NCI-H226 (cell line): ENCODE data around the gene CD2AP.
A peak's percentile ranks its signal among the peaks of the same experiment; 100 is the strongest.

Experiments used
- DNase-seq: peaks from one replicate; pipeline ENCODE4 v3.0.0-alpha.2; 2015

The CD2AP gene

GRCh38 chr6:47648031-47648430 lies 170.4 kb downstream of the CD2AP start:
- DNase-seq = no peak

DNA sequence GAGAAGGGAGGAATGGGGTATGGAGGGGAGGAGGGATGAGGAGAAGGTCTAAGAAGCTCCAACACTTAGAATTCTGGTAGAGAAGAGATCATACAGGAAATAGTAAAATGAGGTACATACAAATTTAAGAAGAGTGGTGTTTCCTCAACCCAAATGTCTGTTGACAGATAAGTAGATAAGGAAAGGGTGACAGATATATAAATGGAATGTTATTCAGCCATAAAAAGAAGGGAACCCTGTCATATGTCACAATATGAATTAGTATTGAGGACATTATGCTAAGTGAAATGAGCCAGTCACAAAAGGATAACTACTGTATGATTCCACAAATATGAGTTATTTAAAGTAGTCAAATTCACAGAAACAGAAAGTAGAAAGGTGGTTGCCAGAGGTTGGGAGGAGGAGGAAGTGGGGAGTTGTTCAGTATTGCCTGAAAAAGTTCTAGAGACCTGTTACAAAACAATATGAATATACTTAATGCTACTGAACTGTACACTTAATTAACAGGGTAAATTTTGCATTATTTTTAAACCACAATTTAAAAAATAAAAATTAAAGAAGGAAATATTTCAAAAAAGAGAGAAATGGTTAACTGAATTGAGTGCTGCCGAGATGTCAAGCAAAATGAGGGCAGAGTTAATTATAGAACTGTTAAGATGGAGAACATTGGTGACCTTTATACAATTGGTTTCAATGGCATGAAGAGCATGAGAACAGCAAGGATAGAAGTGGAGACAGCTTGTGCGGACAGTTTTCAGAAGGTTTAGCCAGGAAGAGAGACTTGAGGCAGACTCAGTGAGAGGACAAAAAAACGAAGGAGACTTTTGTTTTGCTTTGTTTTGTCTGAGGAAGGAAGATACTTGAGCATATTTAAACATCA lies 173.2 kb downstream of the CD2AP start:
- DNase-seq = no peak

DNA sequence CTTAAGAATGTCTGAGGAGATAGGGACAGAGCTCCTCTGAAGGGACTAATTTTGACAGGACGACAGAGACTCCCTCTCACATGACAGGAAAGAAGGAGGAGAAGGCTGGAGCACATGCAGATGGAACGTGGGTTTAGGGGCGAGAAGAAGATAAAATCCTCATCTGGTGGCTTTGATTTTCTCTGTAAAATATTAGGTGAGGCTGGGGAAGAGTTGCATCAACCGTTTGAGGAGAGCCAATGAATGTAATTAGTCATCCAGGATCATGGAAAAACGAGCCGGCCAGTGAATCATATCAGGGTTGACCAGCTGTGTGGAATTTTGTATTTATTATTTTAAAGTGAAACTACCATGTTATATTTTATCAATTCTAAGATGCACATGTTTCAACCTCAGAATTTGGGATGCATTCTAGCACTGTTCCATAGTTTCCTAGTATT lies 173.9 kb downstream of the CD2AP start:
- peak; percentile 43 for DNase-seq

DNA sequence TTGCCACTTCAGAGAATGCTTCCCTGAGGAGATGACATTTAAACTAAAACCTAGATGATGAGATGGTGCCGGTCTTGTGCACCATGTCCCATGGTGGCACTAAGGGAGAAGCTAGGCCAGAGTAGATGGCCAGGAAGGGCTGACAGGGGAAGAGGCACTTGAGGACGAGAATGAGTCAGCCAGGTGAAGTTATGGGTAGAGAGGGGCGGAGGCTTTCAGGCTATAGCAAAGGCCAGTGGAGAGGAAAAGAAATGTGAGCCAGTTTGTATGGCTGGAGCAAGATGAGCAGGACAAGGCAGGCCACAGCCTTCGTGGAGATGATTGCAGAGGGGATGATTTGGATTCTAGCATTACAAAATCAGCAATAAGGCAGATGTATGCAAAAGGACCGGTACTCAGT lies 176.1 kb downstream of the CD2AP start:
- DNase-seq = no peak

DNA sequence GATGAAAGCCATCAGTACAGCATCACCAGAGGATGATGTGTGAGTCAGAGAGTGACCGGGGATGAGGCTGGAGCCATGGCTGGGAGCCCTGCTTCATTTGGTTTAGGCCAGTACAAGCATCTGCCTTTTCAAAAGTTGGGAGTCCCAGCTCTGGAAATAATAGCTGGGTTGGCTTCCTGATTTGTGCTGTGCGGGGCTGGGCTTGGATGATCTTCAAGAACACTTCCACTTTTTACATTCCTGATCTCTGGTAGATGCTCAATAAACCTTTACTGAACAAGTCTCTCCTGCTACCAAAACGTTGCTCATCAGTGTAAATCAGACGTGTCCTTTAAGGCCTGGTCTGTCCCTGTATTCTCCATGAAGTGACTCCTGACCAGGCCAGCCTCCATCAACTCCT lies 176.7 kb downstream of the CD2AP start:
- no peak for DNase-seq

DNA sequence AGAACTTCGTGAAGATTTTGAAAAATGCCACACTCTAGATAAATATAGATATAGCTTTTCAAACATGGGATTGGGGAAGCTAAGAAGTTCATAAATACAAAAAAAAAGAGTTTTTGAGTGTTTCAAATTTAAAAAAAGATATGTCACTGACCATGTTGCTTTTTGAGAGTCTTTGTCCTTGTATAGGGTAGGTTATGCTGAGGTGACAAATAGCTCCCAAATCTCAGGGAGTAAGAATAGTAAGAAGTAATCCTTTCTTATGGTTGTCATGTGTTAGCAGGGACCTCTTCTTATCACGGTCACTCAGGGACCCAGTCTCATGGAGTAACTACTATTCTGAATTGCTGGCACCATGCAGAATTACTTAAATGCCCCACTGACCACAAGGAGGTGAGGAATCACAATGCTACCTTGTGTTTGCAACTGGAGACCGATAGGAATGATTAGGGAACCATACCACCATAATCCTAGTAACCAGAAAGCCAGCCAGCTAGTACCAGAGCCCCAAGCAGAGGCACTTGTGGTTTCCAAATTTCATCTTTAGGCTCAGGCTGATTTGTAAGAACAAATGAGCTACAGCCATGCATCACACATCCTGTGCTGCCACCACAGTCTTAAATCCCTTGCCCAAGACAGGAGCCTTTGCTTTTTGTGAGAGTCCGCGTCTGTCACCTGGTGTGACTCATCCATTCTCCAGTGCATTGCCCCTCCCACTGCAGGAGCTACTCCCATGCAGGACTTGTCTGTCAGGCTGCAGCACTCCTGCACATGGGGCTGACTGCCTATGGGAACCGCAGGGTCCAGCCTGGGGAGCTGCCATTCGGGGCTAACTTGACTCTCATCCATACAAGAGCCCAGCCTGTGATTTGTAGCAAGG lies 178.4 kb downstream of the CD2AP start:
- DNase-seq = peak; percentile 51

- no peak for DNase-seq
Observed at GRCh38 chr6:47661960-47662359, 184.4 kb downstream of the CD2AP start.

- DNase-seq = no peak
Observed at GRCh38 chr6:47663462-47664216, 186.1 kb downstream of the CD2AP start.

DNA sequence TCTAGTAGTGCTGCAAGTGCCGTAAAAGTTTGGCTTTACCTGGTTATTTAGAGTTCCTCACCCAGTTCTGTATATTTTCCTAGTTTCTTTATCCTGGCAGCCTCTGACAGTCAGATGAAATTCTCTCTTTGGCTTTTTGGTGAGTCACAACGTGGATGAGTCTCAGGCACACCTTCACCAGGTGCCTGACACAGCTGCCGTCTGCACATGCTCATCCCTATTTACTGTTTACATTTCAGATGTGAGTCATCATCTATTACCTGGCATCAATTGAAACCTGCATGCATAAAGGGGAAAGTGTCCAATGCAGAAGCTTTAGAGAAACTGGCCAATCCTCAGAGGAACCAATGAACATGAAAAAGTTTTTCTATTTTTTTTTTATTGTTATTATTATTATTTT lies 187.5 kb downstream of the CD2AP start:
- DNase-seq = no peak

- DNase-seq = no peak
Observed at GRCh38 chr6:47669684-47670513, 192.3 kb downstream of the CD2AP start.

DNA sequence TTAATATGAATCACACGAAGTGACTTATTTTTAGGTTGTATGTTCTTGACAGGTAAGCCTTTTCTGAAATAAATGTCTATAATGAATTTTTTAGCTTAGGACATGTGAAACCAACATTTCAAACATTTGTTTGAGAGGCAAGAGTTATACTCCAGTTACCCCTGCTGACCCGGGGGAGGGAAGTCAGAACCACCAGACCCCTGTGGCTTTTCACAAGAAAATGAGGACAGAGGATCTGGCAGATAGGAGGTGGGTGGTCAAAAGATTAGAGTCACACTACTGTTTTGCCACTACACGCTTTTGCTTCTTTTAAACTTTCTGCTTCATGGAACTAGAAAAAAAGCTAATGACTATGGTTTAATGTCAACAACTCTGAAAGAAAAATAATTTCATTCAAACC lies 193.3 kb downstream of the CD2AP start:
- no peak for DNase-seq

- DNase-seq = no peak
Observed at GRCh38 chr6:47671777-47672176, 194.2 kb downstream of the CD2AP start.

DNA sequence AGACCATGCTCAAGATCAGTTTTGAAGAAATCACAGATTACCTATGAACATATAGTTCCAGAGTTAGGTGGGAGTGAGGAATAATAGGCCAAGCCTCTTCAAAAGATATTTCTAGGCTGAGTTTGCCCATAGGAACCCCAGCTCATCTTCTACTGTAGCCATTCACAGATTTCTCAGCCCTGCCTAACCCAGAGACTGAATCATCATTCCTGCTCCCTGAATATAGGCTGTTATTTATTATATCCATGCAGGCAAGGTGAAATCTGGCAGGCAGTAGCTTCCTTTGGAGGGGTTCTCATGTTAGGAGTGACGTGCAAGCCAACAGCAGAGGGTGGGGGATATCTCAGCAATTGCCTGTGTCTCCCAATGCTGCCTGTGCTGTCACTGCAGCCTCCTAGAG lies 195.2 kb downstream of the CD2AP start:
- DNase-seq = peak; percentile 18

DNA sequence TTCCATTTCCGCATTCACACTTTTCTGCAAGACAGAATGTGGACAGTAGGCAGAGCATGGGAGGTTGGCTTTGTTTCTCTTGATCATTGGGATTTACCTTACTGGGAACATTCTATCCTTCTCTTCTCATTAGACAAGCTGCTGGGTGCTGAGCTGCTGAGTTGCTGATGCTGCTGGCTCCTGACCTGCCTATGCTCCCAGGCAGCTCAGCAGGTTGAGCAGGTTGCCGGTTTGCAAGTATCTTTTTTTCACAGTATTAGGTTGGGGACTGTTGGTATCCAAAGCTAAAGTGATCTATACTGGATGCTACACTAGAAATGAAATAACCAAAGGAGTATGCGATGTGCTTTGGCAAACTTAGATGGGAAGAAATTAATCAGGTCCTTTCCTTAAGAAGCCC lies 197.1 kb downstream of the CD2AP start:
- DNase-seq = no peak
